NCI-H460 (cell line): ENCODE measurements around the gene ZNF749. TPM values are rescaled to one million over a fixed set of nuclear protein-coding genes. Genes with fewer than 3 reads are reported as not detected.
"Not testable (repeated sequence)": the region's sequence is repeated elsewhere in the genome, so short reads cannot be mapped to it uniquely, and the experiment has no call there.

Experiments
- DNase-seq: peaks from one replicate; pipeline ENCODE4 v3.0.0-alpha.2; 2016; ENCODE audit warnings: low read depth; ENCODE audit errors: extremely low read depth
- small RNA-seq, 2 experiments: library from RNA; depleted of rRNA; stranded (forward); fragments of <200 nt; gene quantifications; one replicate each; pipeline ENCODE3, GENCODE V24; 2014
- total RNA-seq: library from RNA; depleted of rRNA; stranded (reverse); fragments of >200 nt; shearing (Covaris generic); gene quantifications from 2 replicates; pipeline ENCODE4 v1.2.3, GENCODE V29; 2014; rRNA removed

Gene ZNF749
- total RNA-seq, 1 experiment from 2014 or later: 16.4 TPM

GRCh38 chr19:57465680-57466381, 30.7 kb downstream of the ZNF749 start:
- peak; percentile 31 for DNase-seq

GRCh38 chr19:57466489-57466888, 31.4 kb downstream of the ZNF749 start:
- no peak for DNase-seq

GRCh38 chr19:57473646-57474045, 38.5 kb downstream of the ZNF749 start:
- DNase-seq: no peak

- DNase-seq: peak; percentile 86
These were observed 42.3 kb downstream of the ZNF749 start, which contains the start of gene ZNF772 for GRCh38 chr19:57477191-57478008. Gene ZNF772 (minus strand): TSS chr19:57477566. CDS start chr19:57477309, 257 bp downstream.

- DNase-seq: peak; percentile 72
These were observed 52.6 kb downstream of the ZNF749 start, which contains the start of gene ZNF419 for GRCh38 chr19:57487477-57488298. Gene ZNF419 (plus strand): TSS chr19:57487750. CDS start chr19:57487951, 201 bp downstream.

- not testable (repeated sequence) for DNase-seq
These were observed 53.1 kb downstream of the ZNF749 start for GRCh38 chr19:57488299-57488644.

Small RNAs within 50 kb of the gene (small RNA-seq; reads per million reads assigned to genes)
- gene VN1R107P: 0 reads per million in 2 experiments

Other genes with a start within 250 kb of the ZNF749 start
- gene ZNF264, start 243.8 kb upstream of the ZNF749 start, total RNA-seq: 9.5 and 11.0 TPM in 2 replicates
- not detected in 2 replicates for gene AURKC, start 204.3 kb upstream of the ZNF749 start, total RNA-seq
- 10.0 and 10.1 TPM in 2 replicates for gene ZNF805, start 194.7 kb upstream of the ZNF749 start, total RNA-seq
- gene ZNF460, start 154.8 kb upstream of the ZNF749 start, total RNA-seq: 42.3 and 45.7 TPM in 2 replicates
- 9.8 and 10.1 TPM in 2 replicates for gene ZNF543, start 114.9 kb upstream of the ZNF749 start, total RNA-seq
- gene ZNF304, start 84.1 kb upstream of the ZNF749 start, total RNA-seq: 4.6 and 5.5 TPM in 2 replicates
- gene TRAPPC2B, start 71.8 kb upstream of the ZNF749 start, total RNA-seq: 18.0 and 18.3 TPM in 2 replicates
- 1.6 and 2.8 TPM in 2 replicates for gene ZNF547, start 71.8 kb upstream of the ZNF749 start, total RNA-seq
- gene ZNF548, start 45.5 kb upstream of the ZNF749 start, total RNA-seq: 9.4 and 10.6 TPM in 2 replicates
- 3.9 and 4.7 TPM in 2 replicates for gene ZNF17, start 24.2 kb upstream of the ZNF749 start, total RNA-seq
- gene VN1R1, start 21.8 kb downstream of the ZNF749 start, total RNA-seq: 0.17 and 0.22 TPM in 2 replicates
- gene ZNF772, start 42.2 kb downstream of the ZNF749 start, total RNA-seq: 6.1 and 9.4 TPM in 2 replicates
- gene ZNF419, start 52.4 kb downstream of the ZNF749 start, total RNA-seq: 10.7 and 16.1 TPM in 2 replicates
- 2.7 and 3.0 TPM in 2 replicates for gene ZNF773, start 64.6 kb downstream of the ZNF749 start, total RNA-seq
- gene ZNF549, start 92.0 kb downstream of the ZNF749 start, total RNA-seq: 4.1 and 5.9 TPM in 2 replicates
- 8.3 and 8.6 TPM in 2 replicates for gene ZNF550, start 124.5 kb downstream of the ZNF749 start, total RNA-seq
- gene ZNF416, start 143.6 kb downstream of the ZNF749 start, total RNA-seq: 4.5 and 5.0 TPM in 2 replicates
- gene ZIK1, start 148.8 kb downstream of the ZNF749 start, total RNA-seq: not detected in 2 replicates
- gene ZNF530, start 164.6 kb downstream of the ZNF749 start, total RNA-seq: 3.8 and 4.8 TPM in 2 replicates
- 15.1 and 15.9 TPM in 2 replicates for gene ZNF134, start 178.9 kb downstream of the ZNF749 start, total RNA-seq
- gene ZNF211, start 197.8 kb downstream of the ZNF749 start, total RNA-seq: 5.9 and 6.9 TPM in 2 replicates
- not detected in 2 replicates for gene ZSCAN4, start 233.6 kb downstream of the ZNF749 start, total RNA-seq
- 8.1 and 8.7 TPM in 2 replicates for gene ZNF551, start 246.7 kb downstream of the ZNF749 start, total RNA-seq